Measurements from ENCODE around the gene AMPD1. TPM values are rescaled to one million over a fixed set of nuclear protein-coding genes. Genes with fewer than 3 reads are reported as not detected.

AMPD1 gene
- total and polyA plus RNA-seq, 2 experiments from 2014 or later = 0.27 TPM; not detected in 1

- TF ChIP-seq ZNF462 (CRISPR knock-in tag; IDR thresholded peaks at IDR 0.05) (no peak), ZNF114 (CRISPR knock-in tag; IDR thresholded peaks at IDR 0.05) (no peak), NANOG (IDR thresholded peaks at IDR 0.05; ENCODE audit: borderline replicate concordance) (no peak), POLR2AphosphoS5 (IDR thresholded peaks at IDR 0.05; ENCODE audit: low read depth) (no peak), ZNF331 (CRISPR knock-in tag; IDR thresholded peaks at IDR 0.05; ENCODE audit: low read depth) (no peak)
Observed at GRCh38 chr1:114728553-114728952, 33.2 kb upstream of the AMPD1 start (continued).

DNA sequence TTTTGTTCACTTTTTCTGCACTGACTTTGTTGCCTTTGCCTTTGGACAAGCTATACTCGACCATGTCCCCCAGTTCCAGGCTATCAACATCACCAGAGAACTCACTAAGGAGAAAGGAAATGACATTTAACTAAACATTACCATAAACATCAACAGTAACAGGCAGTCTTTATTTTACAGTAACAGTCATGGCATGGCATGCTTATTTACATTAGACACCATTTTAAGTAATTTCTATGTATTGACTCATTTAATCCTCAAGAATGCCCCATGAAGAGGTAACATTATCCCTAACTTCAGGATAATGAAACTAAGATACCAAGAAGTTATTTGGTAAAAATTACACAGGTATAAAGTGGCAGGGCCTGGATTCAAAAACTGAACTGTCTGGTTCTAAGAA is 29.9 kb upstream of the AMPD1 start:
- H3K79me2 ChIP-seq (replicated peaks; ENCODE audit: insufficient read depth) = peaks cover 25% of the 10 kb centered on the region
- no peak for DNase-seq (ENCODE audit: low spot score)
- H3K27me3 ChIP-seq (ENCODE audit: insufficient read depth) = no peaks in the 10 kb centered on the region
- H3K4me2 ChIP-seq = no peak overlapping the region
- no peaks in the 10 kb centered on the region for H3K9me2 ChIP-seq (ENCODE audit: insufficient read depth)
- H3K9me3 Mint-ChIP-seq = no peaks in the 10 kb centered on the region
- no peak overlapping the region for H3K27ac ChIP-seq (ENCODE audit: low read depth)
- no peaks in the 10 kb centered on the region for H3K27me3 Mint-ChIP-seq (ENCODE audit: insufficient read depth, low read depth, poor library complexity)
- no peak overlapping the region for H3K4me3 Mint-ChIP-seq
- ATAC-seq = no peak
- H3F3A ChIP-seq (replicated peaks; ENCODE audit: low read depth) = no peaks in the 10 kb centered on the region
- H3K36me3 Mint-ChIP-seq (ENCODE audit: low read depth) = peaks cover 96% of the 10 kb centered on the region
- H3K4me1 Mint-ChIP-seq = no peaks in the 10 kb centered on the region
- no peaks in the 10 kb centered on the region for H3K4me1 ChIP-seq (ENCODE audit: insufficient read depth)
- H3K36me3 ChIP-seq (ENCODE audit: insufficient read depth) = peaks cover 82% of the 10 kb centered on the region
- peaks cover 17% of the 10 kb centered on the region; the same call in 1 of the 2 replicates for H4K20me1 ChIP-seq (replicated peaks; ENCODE audit: insufficient read depth)
- no peak overlapping the region for H3K4me3 ChIP-seq
- H3K27ac Mint-ChIP-seq = no peak overlapping the region
- H2AFZ ChIP-seq = no peak overlapping the region
- TF ChIP-seq, protein P1, sequence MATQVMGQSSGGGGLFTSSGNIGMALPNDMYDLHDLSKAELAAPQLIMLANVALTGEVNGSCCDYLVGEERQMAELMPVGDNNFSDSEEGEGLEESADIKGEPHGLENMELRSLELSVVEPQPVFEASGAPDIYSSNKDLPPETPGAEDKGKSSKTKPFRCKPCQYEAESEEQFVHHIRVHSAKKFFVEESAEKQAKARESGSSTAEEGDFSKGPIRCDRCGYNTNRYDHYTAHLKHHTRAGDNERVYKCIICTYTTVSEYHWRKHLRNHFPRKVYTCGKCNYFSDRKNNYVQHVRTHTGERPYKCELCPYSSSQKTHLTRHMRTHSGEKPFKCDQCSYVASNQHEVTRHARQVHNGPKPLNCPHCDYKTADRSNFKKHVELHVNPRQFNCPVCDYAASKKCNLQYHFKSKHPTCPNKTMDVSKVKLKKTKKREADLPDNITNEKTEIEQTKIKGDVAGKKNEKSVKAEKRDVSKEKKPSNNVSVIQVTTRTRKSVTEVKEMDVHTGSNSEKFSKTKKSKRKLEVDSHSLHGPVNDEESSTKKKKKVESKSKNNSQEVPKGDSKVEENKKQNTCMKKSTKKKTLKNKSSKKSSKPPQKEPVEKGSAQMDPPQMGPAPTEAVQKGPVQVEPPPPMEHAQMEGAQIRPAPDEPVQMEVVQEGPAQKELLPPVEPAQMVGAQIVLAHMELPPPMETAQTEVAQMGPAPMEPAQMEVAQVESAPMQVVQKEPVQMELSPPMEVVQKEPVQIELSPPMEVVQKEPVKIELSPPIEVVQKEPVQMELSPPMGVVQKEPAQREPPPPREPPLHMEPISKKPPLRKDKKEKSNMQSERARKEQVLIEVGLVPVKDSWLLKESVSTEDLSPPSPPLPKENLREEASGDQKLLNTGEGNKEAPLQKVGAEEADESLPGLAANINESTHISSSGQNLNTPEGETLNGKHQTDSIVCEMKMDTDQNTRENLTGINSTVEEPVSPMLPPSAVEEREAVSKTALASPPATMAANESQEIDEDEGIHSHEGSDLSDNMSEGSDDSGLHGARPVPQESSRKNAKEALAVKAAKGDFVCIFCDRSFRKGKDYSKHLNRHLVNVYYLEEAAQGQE (IDR thresholded peaks at IDR 0.05; ENCODE audit: unreplicated experiment) = no peak
- no peak for TF ChIP-seq EZH2phosphoT487 (IDR thresholded peaks at IDR 0.05; ENCODE audit: unreplicated experiment)
- TF ChIP-seq JUNB (IDR thresholded peaks at IDR 0.05; ENCODE audit: unreplicated experiment) = no peak
